Left ventricle myocardium inferior (tissue), 1 donor: Measurements from ENCODE around the gene ACP4. TPM values are rescaled to one million over a fixed set of nuclear protein-coding genes. Genes with fewer than 3 reads are reported as not detected.

Source experiments
- DNase-seq: peaks from one replicate; pipeline ENCODE4 v3.0.0-alpha.2; 2020
- H3K27ac ChIP-seq: fragments of 200-600 bp; replicated peaks from 2 replicates; pipeline ENCODE4 v1.8.0; 2021
- H3K27me3 ChIP-seq: fragments of 200-600 bp; 2 replicates; pipeline ENCODE4 v1.8.0; 2021; ENCODE audit warnings: low read depth
- H3K36me3 ChIP-seq: fragments of 200-600 bp; 2 replicates; pipeline ENCODE4 v1.8.0; 2021
- H3K4me1 ChIP-seq: fragments of 200-600 bp; 2 replicates; pipeline ENCODE4 v1.8.0; 2021
- H3K4me3 ChIP-seq: fragments of 200-600 bp; 2 replicates; pipeline ENCODE4 v1.8.0; 2021; ENCODE audit warnings: mild to moderate bottlenecking, moderate library complexity
- H3K9me3 ChIP-seq: fragments of 200-600 bp; replicated peaks from 2 replicates; pipeline ENCODE4 v1.8.0; 2021
- CTCF ChIP-seq: fragments of 200-600 bp; IDR thresholded peaks from 2 replicates; pipeline ENCODE4 v1.8.0; 2021; ENCODE audit warnings: antibody characterized with exemption, mild to moderate bottlenecking, borderline replicate concordance
- intact Hi-C: fragments of 100-400 bp; cut with micrococcal nuclease; formaldehyde crosslinking; loops from one replicate; pipeline ENCODE4 v1.11.0; 2022
- total RNA-seq: library from RNA; stranded (reverse); fragmentation: NEBNext Ultra II Directional; extraction: Animal tissue kit (Norgen Biotek cat#: 25700); gene quantifications from one replicate; pipeline ENCODE4 v1.2.1, GENCODE V29; 2021
- donor health status: DM: no; HTN: yes; CAD: no; lungs with severe emphysema.

The ACP4 gene
- total RNA-seq, 1 donor from 2014 or later: not detected

DNA sequence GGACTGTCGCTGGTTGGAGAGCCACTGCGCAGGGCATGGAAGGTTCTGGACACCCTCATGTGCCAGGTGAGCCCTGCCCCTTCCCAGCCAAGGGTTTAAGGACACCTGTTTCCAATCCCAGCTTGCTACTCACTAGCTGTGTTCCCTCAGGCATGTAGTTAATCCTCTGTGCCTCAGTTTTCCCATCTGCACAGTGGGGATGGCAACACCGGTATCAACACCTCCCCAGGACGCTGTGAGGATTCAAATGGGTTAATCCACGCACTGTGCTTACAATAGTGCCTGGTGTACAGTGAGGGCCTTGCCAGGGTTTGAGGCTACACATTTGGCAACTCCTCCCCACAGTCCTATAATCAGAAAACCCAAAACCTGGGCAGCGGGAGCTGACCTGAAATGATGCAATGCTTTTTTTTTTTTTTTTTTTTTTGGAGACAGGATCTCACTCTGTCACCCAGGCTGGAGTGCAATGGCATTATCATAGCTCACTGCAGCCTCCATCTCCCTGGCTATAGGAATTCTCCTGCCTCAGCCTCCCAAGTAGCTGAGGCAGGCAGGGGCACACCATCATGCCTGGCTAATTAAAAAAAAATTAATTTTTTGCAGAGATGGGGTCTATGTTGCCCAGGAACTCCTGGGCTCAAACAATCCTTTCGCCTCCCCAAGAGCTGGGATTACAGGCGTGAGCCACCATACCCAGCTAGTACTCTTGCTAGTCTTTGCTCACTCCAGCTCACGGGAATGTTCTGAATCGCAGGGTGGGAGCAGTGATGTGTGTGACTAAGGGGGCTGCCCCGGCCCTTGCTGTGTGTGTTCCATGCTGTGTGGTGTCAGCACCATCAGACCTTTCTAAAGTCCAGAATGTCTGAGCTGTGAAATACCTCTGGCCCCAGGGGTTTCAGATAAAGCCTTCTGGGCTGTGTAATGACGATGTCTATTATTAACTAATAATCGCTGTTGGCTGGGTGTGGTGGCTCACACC, 2.3 kb downstream of the ACP4 start:
- H3K9me3 ChIP-seq: no peaks in the 10 kb centered on the region
- TF ChIP-seq CTCF: no peak
- peaks cover 10% of the 10 kb centered on the region for H3K27me3 ChIP-seq
- peaks cover 7% of the 10 kb centered on the region for H3K36me3 ChIP-seq
- intact Hi-C loops: no loop called here
- no peak for DNase-seq
- no peak overlapping the region for H3K27ac ChIP-seq
- no peak overlapping the region for H3K4me3 ChIP-seq
- H3K4me1 ChIP-seq: no peaks in the 10 kb centered on the region

DNA sequence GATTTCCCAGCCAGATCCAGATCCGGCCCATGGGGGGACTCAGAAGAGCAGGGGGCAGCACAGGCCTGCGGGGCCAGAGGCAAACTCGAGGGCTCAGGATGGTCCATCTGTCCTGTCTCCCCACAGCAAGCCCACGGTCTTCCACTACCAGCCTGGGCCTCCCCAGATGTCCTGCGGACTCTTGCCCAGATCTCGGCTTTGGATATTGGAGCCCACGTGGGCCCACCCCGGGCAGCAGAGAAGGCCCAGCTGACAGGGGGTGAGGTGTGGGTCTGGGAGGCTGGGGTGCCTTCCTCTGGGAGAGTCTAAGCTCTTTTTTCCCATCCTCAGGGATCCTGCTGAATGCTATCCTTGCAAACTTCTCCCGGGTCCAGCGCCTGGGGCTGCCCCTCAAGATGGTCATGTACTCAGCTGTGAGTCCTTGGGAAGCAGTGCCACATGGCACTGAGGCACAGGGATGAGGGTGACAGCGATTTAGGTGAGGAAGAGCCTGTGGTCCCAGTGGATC, 3.4 kb downstream of the ACP4 start:
- no peak overlapping the region for H3K27ac ChIP-seq
- intact Hi-C loops: no loop called here
- no peaks in the 10 kb centered on the region for H3K9me3 ChIP-seq
- TF ChIP-seq CTCF: no peak
- H3K27me3 ChIP-seq: peaks cover 10% of the 10 kb centered on the region
- no peaks in the 10 kb centered on the region for H3K4me1 ChIP-seq
- DNase-seq: no peak
- no peak overlapping the region for H3K4me3 ChIP-seq
- H3K36me3 ChIP-seq: peaks cover 18% of the 10 kb centered on the region

- intact Hi-C loops: no loop called here
- H3K4me1 ChIP-seq: no peaks in the 10 kb centered on the region
- DNase-seq: no peak
- TF ChIP-seq CTCF: no peak
- H3K36me3 ChIP-seq: peaks cover 24% of the 10 kb centered on the region
- H3K27ac ChIP-seq: no peak overlapping the region
- H3K27me3 ChIP-seq: peaks cover 10% of the 10 kb centered on the region
- no peak overlapping the region for H3K4me3 ChIP-seq
- no peaks in the 10 kb centered on the region for H3K9me3 ChIP-seq
Measured at GRCh38 chr19:50794074-50794875, 4.1 kb downstream of the ACP4 start.

- TF ChIP-seq CTCF: no peak
- H3K27ac ChIP-seq: no peak overlapping the region
- H3K4me3 ChIP-seq: no peak overlapping the region
- intact Hi-C loops: no loop called here
- no peaks in the 10 kb centered on the region for H3K4me1 ChIP-seq
- H3K9me3 ChIP-seq: no peaks in the 10 kb centered on the region
- H3K36me3 ChIP-seq: peaks cover 25% of the 10 kb centered on the region
- H3K27me3 ChIP-seq: peaks cover 10% of the 10 kb centered on the region
- no peak for DNase-seq
Measured at GRCh38 chr19:50794876-50795663, 4.9 kb downstream of the ACP4 start.

GRCh38 chr19:50795664-50796073, 5.5 kb downstream of the ACP4 start:
- Histone ChIP-seq H3K4me3 (no peak overlapping the region), H3K27me3 (peaks cover 10% of the 10 kb centered on the region), H3K36me3 (peaks cover 25% of the 10 kb centered on the region), H3K4me1 (no peaks in the 10 kb centered on the region), H3K9me3 (no peaks in the 10 kb centered on the region), H3K27ac (no peak overlapping the region)
- intact Hi-C loops: no loop called here
- no peak for DNase-seq
- no peak for TF ChIP-seq CTCF
